NCI-H748 (cell line): Measurements from ENCODE around the gene AHNAK2.

Experiments
- DNase-seq: peaks from one replicate; lab custom pipeline; 2025; ENCODE audit not compliant: unreplicated experiment; lab: John Stamatoyannopoulos, UW

The AHNAK2 gene

DNA sequence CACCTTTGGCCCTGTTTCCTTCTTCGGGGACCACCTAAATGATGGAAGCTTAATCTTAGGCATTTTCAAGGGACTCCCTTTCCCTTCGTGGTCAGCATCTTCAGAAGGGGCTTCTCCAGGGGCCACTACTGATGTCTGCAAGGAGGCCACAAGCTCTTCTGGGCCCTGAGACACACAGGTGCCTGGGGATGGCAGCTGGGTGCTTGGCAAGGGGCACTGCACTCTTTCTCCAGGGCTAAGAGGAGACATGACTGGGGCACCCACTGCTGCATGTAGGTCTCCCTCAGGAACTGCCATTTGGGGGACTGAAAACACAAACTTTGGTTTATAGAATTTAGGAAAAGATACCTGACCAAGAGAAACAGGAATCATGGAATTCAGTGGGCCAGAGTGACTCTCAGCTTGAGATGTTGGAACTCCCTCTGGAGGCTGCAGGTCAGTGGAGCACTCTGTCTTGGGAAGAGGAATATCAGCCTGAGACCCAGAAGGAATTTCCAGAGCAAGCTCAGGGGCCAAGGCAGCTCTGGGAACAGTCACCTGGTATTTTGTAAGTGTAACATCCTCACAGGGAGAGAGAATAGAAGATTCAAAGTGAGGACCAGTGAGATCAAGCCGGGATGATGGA, 37.5 kb downstream of the AHNAK2 start:
- no peak for DNase-seq

DNA sequence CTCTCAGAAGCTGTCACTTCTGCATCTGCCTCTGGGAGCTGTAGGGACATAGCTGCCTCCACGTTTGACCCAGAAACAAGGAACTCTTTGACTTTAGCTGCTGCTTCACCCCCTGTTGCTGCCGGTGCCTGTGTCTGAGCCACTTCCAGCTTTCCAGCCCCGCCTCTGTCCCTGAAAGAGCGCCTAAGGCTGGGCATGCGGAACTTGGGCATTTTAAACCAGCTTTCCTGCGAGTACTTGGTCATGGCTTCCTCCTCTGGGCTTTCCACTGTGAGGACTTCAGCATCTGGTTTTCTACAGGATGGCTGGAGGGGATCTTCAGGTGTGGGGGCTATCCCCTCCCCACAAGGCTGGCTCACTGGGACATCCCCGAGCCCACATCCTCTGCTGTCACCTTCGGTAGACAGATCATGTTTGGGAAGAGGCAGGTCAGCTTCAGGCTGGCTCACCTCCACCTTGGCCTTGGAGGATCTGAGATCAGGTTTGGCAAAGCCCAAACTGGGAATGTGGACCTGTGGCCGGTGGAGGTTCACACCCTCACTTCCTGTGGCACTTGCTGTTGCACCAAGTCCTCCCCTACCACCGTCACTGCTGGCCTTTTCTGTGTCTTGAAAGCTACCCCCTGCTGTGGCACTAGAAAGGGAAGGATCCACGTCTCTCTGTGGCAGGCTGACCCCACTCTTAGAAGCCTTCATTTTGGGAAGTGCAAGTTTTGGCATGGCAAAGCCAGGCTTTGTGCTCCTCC, 38.3 kb downstream of the AHNAK2 start:
- DNase-seq: no peak

DNA sequence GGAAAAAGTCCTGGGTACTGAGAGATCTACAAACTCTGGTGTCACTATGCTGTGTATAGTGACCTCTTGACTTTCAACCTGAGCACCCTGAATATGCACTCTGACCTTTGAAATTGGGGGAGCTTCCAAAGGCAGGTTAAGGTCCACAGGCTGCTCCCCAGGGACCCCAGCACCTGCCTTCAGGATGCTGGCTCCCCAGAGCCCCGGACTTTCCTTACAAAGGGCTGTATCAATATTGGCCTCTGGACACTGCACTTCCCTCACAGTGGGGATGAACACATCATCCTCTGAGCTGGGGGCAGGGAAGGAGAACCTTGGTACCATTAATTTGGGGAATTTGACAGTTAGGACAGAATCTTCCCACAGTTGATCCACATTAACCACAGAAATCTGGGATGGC, 39.2 kb downstream of the AHNAK2 start:
- no peak for DNase-seq

DNA sequence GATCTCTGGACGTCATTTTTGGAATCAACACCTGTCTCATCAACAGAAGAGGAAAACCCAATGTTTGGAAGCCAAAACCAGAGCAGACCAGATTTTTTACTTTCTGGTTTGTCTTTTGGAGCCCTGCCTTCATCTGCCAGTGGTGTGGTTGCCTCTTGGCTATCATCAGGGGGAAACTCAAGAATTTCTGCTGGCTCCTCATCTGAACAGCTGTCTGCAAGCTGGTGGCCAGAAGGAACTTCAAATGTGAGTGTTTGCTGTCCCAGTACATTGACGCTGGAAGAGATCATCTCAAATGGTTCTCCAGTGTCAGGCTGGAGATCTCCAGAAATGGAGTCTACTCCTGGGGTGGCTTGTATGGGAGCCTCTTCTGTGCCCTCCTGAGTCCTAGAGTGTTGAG, 39.7 kb downstream of the AHNAK2 start:
- DNase-seq: no peak

DNA sequence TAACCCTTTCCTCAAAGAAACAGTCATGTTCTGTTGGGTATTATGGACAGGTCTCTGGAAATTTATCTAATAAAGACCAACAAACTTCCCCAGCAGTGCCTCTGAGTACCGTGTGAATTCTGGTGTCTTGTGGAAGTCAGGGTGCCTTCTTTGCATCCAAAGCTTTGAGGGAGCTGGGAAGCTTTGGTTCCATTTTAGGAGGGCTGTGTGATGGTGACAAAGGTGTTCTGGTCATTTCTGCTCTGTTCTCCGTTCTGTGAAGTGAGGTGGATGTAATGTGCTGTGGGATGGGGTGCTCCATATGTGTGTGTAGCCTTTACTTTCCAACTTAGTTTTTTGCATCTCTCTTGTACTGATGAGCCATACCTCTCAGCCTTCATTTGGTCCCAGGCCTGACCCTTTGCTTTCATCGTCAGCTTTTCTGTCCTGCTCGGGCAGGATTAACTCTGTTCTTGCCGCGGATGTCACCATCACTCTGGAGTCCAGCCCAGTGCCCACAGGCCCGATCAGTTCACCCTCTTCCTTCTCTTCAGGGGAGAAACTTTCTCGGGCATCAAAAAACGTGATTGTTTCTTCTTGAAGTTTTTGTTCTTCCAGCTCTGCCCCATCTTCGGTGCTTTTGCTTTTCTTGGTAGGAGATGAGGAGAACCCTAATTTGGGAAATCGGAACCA, 40.3 kb downstream of the AHNAK2 start:
- no peak for DNase-seq

DNA sequence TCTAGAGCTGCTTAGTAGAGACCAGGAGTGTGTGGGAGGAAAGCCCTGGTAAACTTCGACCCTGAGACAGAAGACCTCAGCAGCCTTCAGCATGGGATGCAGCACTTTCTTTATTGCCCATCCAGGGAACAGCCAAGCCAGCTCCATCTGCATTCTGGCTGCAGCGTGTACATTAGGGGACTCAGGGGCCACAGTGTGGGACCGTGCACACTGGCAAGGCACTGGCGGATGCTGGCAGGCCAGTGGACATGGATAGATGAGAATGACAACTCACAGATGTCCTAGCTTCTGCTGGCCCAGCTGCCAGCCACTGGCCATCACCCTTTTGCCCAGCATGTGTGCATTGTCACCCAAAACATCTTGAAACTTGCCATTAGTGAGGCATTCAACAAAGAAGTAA, 41.0 kb downstream of the AHNAK2 start:
- DNase-seq: no peak

DNA sequence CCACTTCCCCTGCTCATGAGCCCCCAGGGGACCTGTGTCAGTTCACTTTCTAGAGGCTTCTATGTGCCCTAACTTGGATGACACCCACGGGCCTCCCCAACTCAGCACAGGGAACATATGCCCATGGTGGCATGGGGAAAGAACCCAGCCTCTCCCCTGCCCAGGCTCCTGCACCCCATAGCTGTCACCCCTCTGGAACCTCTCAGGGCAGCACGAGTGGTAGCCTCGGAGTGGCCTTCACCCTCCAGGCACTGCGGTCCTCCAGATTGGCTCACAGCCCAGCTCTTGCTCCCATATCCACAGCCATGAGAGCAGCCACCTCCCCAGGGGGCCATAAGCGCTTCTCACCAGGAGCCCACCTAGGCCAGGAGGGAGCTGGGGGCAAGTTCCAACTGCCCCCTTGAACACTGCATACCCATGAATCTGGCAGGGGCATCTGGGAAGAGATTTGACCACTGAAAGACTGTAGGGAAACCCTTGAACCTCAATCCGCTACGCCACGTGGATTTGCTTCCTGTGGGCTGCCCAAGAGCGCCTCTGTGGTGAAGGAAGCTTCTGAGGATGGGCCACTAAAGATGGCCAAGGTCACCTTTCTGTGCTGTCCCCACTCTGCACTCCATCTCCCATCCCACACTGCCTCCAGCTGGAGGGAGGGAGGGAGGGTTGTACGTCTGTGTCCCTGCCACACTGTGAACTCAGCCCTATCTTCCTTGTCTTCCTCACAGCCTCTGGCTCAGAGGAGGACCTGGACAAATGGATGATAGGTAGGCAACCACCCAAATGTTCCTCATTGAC, 41.6 kb downstream of the AHNAK2 start:
- DNase-seq: no peak

DNA sequence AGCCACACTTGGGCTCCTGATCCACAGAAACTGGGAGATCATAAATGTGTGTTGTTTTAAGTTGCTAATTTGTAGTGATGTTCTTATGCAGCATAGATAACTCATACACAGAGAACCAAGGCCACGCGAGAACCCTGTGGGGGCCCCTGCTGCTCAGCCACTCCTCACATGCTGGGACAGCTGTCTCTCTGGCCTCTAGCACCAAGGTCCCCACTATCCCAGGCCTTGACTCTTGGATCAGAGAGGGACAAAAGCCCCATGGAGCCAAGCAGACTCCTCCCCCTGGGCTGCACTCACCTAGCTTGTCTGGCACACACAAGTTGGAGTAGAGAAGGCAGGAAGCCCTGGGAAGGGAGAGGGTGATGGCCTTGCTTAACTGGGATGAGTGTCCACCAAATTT, 42.2 kb downstream of the AHNAK2 start:
- DNase-seq: no peak

DNA sequence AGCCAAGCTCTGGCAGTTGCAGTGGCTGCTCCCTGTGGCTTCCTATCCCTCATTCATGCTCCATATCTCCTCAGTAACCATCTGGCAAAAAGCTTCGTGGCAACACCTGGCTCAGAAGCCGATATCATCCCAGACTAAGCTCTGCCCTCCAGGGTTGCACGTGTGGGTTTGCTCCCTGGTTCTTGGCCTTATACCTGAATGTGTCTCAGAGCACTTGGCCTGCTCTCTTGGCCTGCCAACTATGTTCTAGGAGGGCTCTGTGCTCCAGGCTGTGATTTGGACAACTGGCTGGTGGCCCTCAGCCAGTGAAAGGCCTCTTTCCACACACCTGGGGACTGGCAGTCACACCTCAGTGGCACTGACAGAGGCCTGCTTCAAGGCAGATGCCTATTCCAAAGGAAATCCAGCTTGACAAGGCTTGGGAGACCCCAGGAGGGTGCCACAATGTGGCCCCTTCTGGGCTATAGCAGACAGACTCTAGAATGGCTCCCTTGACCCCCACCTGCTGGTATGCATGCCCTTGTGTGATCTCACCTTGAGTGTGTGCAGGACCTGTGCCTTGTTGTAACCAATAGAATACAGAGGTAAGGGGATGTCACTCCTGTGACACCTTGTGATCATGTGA, 43.0 kb downstream of the AHNAK2 start:
- no peak for DNase-seq

DNA sequence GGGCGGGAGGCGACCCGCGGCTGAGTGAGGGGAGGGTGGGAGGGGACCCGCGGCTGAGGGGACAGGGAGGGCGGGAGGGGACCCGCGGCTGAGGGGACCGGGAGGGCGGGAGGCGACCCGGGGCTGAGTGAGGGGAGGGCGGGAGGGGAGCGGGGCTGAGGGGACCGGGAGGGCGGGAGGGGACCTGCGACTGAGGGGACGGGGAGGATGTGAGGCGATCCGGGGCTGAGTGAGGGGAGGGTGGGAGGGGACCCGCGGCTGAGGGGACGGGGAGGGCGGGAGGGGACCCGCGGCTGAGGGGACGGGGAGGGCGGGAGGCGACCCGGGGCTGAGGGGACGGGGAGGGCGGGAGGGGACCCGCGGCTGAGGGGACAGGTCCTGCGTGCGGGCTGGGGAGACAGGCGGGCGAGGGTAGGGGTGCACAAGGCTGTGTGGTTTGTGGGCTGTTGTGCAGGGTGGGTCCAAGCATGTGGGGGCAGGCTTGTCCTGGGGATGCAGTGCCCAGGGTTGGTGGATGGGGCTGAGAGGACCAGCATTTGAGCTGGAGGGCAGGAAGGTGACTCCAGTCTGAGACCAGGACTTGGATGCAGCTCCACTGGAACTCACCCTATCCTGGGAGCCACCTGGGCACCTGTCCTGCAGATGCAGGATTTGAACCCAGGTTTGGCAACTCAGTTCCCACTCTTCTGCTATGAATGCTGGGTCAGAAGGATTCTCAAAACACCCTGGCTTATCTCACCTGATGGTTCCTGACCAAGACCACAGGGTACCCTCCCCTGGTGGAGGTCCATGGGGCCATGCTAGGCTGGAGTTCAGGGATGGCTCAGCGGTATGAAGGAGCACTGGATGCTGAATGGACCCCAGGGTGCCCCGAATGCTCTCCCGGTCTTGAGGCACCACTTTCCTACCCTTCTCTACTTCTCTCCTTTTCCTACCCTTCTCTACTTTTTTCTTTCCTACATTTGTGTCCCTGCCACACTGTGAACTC, 44.1 kb downstream of the AHNAK2 start:
- no peak for DNase-seq

DNA sequence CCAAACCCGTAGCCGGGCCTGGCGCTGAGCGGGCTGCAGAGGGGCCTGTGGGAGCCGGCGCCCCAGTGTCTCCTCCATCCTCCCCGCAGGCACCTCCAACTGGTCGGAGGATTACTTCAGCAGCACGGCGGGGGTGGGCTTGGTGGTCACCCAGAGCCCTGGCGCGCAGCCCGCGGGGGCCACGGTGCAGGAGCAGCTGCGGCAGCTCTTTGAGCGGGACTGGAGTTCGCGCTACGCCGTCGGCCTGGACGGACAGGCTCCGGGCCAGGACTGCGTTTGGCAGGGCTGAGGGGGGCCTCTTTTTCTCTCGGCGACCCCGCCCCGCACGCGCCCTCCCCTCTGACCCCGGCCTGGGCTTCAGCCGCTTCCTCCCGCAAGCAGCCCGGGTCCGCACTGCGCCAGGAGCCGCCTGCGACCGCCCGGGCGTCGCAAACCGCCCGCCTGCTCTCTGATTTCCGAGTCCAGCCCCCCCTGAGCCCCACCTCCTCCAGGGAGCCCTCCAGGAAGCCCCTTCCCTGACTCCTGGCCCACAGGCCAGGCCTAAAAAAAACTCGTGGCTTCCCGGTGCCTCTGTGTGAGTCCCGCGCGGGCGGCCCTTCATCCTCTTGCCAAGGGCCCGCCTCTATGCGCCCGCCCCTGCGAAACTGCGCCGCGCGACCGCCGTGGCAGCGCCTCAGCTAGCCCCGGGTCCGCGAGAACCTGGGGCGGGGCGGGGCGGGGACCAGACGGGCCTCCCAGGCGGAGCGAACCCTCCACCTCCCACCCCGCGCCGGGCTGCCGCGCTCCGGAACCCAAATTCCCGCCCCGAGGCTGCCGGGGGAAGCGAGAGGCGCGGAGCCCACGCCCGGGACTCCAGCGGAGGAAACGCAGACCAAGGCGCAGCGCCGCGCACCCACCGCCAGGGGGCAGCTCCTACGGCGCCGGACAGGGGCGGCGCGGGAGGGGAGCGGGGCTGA, 45.2 kb downstream of the AHNAK2 start:
- peak; percentile 87 for DNase-seq

DNA sequence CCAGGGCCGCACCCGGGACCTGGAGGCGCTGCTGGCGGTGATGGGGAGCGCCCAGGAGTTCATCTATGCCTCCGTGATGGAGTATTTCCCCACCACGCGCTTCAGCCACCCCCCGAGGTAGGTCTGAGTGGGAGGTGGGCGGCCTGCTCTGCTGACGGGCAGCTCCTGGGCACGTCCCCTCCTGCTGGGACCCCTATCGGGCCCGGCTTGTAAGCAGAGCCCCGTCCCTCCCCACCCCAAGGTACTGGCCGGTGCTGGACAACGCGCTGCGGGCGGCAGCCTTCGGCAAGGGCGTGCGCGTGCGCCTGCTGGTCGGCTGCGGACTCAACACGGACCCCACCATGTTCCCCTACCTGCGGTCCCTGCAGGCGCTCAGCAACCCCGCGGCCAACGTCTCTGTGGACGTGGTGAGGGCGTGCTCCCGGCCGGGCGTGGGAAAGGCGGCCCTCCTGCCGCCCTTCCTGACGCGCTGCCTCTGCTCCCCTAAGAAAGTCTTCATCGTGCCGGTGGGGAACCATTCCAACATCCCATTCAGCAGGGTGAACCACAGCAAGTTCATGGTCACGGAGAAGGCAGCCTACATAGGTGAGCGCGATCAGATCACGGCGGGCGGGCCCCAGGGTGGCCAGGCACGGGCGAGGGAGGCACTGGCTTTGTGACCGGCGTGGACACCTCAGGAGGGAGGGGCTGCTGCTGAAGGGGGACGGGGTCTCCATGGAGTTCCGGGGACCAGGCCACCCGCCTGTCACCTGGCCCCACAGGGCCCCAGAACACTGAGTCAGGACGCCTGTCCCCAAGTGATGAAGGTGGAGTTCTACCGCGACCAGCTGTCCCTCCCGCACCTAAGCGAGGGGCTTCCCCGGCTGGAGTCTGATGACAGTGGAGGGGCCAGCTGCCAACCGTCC, 46.2 kb downstream of the AHNAK2 start:
- DNase-seq: no peak

DNA sequence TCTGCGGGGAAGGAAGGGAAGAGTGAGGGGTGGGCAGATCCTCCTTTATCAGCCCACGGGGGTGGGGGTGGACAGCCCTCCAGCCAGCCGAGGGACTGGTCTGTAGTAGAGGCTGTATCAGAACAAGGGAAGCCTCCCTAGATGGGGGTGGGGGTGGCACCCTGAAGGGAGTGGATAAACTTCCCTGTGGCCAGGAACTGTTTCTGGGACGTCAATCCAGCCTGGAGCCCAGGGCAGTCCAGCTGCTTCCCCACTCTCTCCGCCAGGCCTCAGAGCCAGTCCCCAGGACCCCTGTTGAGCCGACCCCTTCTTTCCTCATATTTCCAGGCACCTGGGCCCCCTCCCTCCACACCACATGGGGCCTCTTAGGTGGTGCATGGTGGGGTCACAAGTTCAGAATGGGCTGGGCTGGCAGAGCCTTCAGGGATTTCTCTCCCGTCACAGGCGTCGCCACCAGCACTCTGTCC, 46.8 kb downstream of the AHNAK2 start:
- no peak for DNase-seq

DNA sequence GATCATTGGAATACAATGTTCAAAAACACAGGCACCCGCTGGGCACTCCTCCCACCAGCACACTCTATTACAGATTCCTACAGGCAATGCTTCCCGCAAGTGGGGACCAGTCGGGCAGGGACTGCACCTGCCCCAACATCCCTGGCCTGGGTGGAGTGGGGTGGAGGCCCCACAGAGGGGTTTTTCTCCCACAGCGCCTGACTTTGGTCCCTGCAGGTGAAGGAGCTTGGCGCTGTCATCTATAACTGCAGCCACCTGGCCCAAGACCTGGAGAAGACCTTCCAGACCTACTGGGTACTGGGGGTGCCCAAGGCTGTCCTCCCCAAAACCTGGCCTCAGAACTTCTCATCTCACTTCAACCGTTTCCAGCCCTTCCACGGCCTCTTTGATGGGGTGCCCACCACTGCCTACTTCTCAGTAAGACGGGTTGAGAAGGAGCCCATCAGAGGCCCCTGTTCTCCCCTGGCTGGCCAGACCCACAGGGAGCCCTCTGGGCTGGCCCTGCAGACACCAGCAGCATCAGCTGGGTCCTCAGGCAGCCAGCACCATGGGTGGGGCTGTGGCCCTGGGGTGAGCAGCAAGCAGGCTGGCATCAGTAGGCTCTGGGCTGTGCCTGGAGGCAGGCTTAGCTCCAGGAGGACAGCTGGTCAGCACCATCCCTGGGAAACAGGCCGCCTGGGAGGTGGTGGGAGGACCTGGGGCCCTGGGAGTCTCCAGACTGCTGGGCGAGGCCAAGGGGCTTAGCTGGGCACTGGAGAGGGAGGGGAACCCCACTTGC, 47.5 kb downstream of the AHNAK2 start:
- DNase-seq: no peak

DNA sequence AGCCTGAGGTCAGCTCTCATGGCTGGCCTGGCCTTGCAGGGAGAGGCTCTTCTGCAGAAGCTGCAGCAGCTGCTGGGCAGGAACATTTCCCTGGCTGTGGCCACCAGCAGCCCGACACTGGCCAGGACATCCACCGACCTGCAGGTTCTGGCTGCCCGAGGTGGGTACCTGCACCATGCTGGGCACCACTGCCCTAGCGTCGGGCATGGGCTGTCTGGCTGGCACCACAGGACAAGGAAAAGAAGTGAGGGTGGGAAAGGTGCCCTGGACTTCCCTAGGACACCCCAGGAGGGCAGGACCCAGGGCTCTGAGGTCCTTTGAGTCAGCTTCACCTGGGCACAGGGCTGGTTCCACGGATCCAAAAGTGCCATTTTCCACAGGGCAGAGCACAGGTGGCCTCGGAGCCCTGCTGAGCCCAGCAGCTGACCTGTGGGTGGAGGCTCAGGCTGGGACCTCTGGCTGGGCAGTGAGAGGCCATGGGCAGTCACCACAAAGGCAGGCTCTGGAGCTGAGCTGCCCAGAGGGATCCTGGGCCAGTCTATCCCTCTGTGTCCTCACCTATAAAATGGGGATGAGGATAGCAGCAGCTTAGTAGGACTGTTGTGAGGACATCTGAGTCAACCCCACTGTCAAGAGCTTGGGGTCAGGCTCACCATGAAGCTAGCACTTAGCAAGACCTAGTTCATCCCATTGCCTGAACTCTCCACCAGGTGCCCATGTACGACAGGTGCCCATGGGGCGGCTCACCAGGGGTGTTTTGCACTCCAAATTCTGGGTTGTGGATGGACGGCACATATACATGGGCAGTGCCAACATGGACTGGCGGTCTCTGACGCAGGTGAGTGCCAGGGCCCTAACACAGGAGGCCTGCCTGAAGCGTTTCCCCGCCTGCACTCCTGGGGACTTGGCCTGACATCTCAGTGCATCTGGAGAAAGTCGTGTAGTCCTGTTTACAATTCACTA, 48.6 kb downstream of the AHNAK2 start:
- no peak for DNase-seq
